Measurements from ENCODE around the gene GRAMD1B.
A peak's percentile ranks its signal among the peaks of the same experiment; 100 is the strongest.
"Not testable (repeated sequence)": the region's sequence is repeated elsewhere in the genome, so short reads cannot be mapped to it uniquely, and the experiment has no call there.

GRAMD1B gene

GRCh38 chr11:123572791-123573190 is 142.7 kb downstream of the GRAMD1B start:
- DNase-seq: not testable (repeated sequence)

DNA sequence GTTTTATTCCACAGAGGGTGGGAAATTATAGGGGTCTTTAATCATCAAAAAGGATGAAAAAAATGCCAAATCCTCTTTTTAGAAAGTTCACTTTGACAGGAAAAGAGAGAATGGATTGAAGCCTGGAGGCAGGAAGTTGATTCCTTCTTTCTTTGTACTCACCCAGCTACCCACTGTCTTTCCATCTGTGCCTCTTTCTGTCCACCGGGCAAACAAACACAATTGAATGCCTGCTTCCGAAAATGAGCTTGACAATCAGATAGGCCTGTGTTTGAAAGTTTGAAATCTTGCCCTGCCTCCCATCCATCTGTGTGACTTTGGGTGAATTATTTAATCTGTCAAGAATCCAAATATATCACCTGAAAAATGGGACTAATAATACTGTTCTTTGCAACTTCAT is 143.2 kb downstream of the GRAMD1B start:
- no peak for DNase-seq

DNA sequence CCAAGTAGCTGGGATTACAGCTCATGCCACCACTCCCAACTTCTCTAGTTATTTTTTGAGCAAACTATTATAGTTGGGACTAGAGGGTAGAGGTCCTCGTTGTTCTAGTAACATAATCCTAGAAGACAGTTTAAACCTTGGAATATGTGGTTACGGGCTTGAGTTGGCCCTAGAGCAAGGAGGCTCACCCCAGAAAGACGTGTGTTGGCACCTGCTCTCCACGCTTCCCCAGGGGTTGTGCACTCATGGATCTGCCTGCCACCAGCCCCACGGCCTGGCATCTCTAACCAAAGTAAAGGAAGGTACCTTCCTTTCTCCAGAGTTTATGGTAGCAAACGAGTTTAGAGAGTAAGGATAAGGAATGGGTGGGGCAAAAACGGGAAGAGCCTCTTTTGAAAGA is 145.4 kb downstream of the GRAMD1B start:
- DNase-seq: no peak

- no peak for DNase-seq
Measured at GRCh38 chr11:123576082-123576481, 146.0 kb downstream of the GRAMD1B start.

DNA sequence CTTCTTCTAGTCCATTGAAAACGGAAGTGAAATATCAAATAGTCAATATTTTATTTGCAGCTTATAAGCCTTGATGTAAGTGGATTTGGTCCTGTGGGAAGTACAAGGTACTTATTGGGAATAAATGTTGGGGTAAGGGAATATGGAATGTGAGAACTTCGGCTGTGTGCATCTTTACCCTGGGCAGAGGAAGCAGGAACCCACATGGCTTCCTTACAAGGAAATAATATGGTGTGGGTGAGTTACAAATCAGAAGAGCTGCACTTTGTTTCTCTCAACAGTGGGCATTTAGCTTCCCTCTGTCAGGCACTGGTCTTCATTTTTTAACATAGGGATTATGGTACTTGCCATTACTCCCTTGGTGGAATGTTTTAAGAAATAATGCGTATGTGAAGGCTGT is 146.4 kb downstream of the GRAMD1B start:
- no peak for DNase-seq

- DNase-seq: peak; percentile 30
Measured at GRCh38 chr11:123577081-123577598, 147.1 kb downstream of the GRAMD1B start.

DNA sequence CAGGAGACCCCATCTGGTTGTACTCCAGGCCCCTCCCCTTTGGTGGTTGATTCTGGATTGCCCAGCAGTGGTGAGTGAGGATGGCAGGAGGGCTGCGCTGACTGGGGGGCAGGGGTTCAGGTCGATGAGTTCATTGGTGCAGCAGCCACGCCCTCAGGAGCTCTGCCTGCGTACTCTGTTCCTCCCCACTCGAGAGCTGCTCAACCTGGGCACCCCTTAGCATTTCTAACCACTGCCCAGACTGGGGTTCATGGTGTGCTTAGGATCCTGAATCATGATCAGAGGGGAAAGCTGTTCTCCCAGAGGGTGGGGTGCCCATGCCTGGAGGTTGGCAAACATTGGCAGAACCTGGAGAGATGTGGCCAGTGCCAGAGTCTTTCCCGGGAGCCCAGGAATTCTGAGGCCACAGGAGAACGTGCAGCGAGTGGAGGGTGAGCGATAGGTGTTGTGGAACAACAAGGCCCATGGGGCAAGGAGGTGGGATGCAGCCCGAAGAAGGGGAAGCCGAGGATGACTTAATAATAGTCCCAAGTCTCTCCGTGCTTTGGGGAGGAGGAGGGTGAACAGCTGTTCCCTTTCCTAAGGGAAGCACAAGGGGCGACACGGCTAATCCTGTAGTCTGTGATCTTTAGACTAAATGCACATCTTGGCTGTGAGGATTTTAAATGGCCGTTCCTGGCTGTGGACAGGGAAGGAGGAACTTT is 148.9 kb downstream of the GRAMD1B start:
- no peak for DNase-seq

GRCh38 chr11:123579482-123579812 is 149.4 kb downstream of the GRAMD1B start:
- no peak for DNase-seq

GRCh38 chr11:123580137-123580536 is 150.1 kb downstream of the GRAMD1B start:
- DNase-seq: no peak

GRCh38 chr11:123580557-123581275 is 150.6 kb downstream of the GRAMD1B start:
- DNase-seq: peak; percentile 32

- no peak for DNase-seq
Measured at GRCh38 chr11:123581651-123582399, 151.8 kb downstream of the GRAMD1B start.

- DNase-seq: no peak
Measured at GRCh38 chr11:123582992-123583504, 153.0 kb downstream of the GRAMD1B start.

DNA sequence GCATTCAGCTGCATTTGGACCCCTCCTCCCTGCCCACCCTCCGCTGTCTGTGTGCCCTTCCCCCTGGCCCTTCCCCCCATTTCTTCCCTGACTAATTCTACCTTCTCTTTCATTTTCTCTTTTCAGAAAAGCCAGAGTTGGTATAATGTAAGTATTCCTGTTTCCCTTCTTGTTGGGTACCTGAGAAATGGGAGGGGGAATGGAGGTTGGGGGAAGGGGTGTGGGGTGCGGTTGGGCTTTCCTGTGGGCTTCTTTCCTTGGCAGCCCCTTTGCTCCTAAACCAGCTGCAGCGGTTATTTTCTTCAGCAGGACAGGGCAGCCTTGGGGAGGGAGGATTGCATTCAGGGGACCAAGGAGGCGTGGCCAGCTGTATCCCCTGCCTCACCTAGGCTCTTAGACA is 154.1 kb downstream of the GRAMD1B start:
- no peak for DNase-seq

DNA sequence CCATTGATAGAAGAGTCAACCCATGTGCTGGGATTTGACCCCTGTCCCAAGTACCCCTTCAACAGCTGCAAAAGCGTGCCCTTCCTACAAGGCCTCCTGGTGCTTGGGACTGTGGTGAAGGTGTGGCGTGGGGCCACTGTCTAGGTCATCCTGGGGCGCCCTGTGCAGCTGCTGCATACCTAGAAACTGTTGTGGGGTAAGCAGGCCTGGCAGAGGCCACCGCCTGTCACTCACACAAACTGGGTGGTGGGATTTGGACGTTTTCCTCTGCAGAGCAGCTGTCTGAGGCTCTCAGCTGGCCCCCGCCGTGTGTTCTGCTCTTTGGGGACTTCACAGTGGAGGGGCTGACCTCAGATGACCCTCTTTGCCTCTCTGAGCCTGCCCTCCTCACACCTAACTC is 154.7 kb downstream of the GRAMD1B start:
- DNase-seq: no peak

DNA sequence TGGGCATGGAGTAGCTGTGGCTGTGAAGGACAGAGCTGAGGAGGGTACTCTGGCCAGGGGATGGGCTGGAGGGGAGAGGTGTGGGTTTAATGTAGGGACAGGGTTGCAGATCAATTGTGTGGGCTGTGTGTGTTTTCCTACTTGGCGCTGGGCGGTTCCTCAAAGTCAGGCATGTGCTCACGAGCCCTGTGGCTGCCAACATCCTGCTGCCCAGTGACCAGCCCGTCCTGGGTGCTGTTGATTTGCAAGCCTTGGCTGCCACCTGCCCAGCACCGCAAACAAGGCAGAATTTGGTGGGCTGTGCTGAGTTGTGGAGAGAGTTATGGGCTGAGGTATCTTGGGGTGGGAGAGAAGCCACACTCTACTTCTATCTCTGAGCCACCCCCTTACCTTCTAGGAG is 155.1 kb downstream of the GRAMD1B start:
- DNase-seq: no peak

DNA sequence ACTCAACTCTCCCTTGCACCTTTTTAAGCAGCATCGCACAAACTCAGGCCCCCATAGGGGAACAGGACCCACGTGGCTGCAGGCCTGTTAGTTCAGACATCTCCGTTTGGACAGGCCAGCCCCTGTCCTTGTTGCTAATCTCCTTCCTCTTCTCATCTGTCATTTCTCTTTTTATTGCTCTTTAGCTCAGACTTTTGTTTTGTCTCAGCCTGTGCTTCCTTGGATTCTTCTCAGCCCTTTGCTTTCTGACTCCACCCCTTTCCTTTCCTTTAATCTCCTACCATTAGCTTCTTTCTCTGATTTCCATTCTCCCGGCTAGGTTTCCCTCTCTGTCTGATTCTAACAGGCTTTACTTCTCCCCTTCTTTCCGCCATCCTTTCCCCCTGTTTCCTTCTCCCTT is 155.6 kb downstream of the GRAMD1B start:
- DNase-seq: no peak

- no peak for DNase-seq
Measured at GRCh38 chr11:123586568-123586967, 156.5 kb downstream of the GRAMD1B start.

DNA sequence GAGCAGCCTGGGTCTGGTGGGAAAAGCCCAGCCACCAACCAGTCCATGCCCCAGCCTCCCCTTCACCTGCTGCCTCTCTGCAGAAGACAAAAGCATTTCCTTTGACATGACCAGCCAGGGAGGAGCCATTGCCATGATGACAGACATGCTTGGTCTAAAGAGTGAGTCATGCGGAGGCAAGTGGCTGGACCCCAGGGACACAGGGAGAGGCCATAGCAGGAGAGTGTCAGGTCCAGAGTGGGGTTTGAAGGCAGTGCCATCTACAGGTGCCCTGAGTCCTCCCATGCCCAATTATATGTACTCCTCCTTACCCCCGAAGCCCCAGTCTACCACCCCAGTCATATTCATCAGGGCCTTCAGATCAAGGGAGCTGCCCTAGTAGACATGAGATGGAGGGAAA is 157.0 kb downstream of the GRAMD1B start:
- DNase-seq: peak; percentile 45

DNA sequence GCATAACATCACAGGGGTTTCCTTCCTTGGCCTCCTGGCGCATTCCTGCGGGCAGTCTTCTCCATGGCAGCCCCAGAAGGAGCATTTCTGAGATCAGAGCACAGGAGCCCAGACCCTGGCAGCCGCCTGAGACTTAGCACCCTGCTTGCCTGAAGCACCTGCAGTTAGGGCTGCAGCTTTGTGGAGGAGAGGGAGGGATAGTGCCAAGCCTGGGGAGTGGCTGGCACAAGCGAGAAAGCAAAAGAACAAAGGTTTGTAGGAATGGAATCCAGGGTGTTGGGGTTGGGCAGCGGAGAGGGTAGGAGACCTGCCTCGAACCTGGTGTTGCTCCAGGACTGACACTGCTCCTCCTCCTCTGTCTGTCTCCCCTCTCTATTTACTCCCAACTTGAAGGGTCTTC is 157.5 kb downstream of the GRAMD1B start:
- DNase-seq: no peak

DNA sequence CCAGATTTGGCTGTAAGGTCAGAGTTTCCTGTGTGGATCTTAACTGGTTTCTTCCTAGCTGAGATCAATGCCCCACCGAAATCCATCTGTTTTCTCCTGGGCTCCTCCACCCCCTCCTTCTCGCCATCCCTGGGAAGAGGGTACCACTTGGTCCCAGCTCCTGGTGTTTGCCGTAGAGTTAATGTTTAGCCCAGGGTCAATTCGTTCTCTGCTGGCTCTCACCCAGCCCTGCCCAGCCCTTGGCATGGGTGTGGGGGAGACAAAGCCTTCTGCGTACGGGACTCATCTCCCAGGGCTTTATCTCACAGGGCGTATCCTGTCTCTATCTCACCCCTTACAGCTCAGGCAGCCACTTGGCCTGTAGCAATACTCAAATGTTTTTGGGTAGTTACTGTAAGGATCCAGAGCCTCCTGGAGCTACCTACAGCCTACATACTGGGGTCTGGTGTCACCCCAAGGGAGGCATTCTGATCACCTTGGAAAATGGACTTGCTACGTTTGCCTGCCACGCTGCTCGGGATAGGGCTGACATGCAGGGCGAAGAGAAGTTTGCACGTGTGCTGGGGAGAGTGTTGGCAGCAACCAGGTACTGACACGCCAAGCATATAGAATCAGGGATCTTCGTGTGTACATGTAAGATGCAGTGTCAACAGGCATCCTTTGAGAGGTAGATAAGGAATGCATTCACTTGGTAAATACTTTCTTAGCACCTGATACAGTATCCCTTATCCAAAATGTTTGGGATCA is 158.2 kb downstream of the GRAMD1B start:
- DNase-seq: no peak

DNA sequence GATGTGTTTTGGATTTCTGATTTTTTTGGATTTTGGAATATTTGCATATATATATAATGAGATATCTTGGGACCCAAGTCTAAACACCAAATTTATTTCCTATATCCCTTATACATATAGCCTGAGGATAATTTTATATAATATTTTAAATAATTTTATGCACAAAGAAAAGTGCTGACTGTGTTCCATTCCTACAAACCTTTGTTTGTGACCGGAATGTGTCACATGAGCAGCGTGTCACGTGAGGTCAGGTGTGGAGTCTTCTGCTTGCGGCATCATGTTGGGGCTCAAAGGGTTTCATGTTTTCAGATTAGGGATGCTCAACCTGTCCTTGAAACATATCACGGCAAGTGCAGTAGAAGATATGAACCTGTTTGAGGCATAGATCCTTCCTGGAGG is 158.8 kb downstream of the GRAMD1B start:
- DNase-seq: no peak

DNA sequence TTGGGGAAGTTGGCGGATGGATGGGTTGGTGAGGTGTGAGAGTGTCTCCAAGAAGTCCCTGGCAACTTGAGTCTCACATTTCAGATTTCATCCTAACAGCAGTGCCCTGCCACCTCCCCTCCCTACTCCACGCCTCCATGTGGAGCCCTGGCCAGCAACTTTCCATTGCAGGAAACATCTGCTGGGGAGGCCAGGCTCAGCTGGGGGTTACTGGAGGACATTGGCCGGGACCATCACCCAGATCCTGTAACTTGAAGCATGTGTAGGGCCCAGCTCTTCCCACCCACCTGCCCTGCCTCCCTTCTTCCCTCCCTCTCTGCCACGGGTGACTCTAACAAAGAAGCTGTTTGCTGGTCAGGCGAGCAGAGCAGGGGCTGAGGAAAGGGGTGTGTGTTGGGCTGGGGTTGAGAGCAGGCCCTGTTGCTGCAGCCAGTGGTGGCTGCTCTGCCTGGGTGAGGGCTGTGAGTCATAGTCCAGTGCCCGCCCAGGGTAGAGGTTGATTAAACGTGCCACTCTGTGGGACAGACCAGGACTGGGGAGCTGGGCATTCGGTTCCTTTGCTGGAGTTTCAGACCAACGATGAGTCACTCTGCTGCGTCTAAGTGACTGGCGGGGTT is 160.3 kb downstream of the GRAMD1B start:
- DNase-seq: peak; percentile 38
